GM21786 (cell line): ENCODE results near the gene CCT6B.

Source experiments
- ATAC-seq: cut with Tn5 transposase; IDR thresholded peaks from one replicate; pipeline ENCODE4 v1.9.1; 2021; ENCODE audit not compliant: unreplicated experiment

The CCT6B gene

GRCh38 chr17:34892461-34893249 is 68.6 kb downstream of the CCT6B start:
- no peak for ATAC-seq

GRCh38 chr17:34886831-34887230 is 74.4 kb downstream of the CCT6B start:
- ATAC-seq: no peak

- ATAC-seq: no peak
These were observed 76.2 kb downstream of the CCT6B start for GRCh38 chr17:34885076-34885475.

GRCh38 chr17:34884597-34884996 is 76.7 kb downstream of the CCT6B start:
- no peak for ATAC-seq

- ATAC-seq: no peak
These were observed 77.9 kb downstream of the CCT6B start for GRCh38 chr17:34883106-34884000.

GRCh38 chr17:34879146-34879545 is 82.1 kb downstream of the CCT6B start:
- ATAC-seq: no peak
